A673 (cell line): ENCODE results near the gene APBA1. TPM values are rescaled to one million over a fixed set of nuclear protein-coding genes. Genes with fewer than 3 reads are reported as not detected.

Experiments
- Bru-seq: library from RNA; stranded (reverse); fragments of 400-500 nt; gene quantifications from one replicate; lab custom pipeline; 2021; lab: Mats Ljungman, UMichigan
- BruChase-seq, 2 experiments: library from RNA; stranded (reverse); fragments of 400-500 nt; gene quantifications; one replicate each; lab custom pipeline; 2021; lab: Mats Ljungman, UMichigan
- BruUV-seq: library from RNA; stranded (reverse); fragments of 400-500 nt; replicated peaks from 2 replicates; lab custom pipeline; 2021; lab: Mats Ljungman, UMichigan
- CTCF ChIA-PET: fragments of 300-600 bp; sonication (Branson Sonifier 250); formaldehyde crosslinking; loops from one replicate; lab custom pipeline; 2022; ENCODE audit warnings: antibody characterized with exemption; lab: Charles Lee
- POLR2A ChIA-PET: fragments of 300-600 bp; sonication (Branson Sonifier 250); formaldehyde crosslinking; loops from one replicate; lab custom pipeline; 2022; ENCODE audit warnings: antibody characterized with exemption; ENCODE audit not compliant: low non-redundant PET; lab: Charles Lee
- DNase-seq: peaks from one replicate; pipeline ENCODE4 v3.0.0-alpha.2; 2015; ENCODE audit warnings: low spot score
- H3K27ac ChIP-seq: fragments of 200-600 bp; sonication (generic); 2 replicates; pipeline ENCODE4 v1.5.1; 2016; ENCODE audit warnings: mixed run types, low read depth, mild to moderate bottlenecking, mixed read lengths, antibody characterized with exemption, low read length; ENCODE audit not compliant: poor library complexity, severe bottlenecking
- H3K27me3 ChIP-seq: fragments of 200-600 bp; sonication (generic); replicated peaks from 2 replicates; pipeline ENCODE4 v1.6.1; 2017; ENCODE audit warnings: mixed run types, low read depth, mild to moderate bottlenecking, mixed read lengths, antibody characterized with exemption, low read length; ENCODE audit not compliant: insufficient read depth, poor library complexity
- H3K36me3 ChIP-seq: fragments of 200-600 bp; sonication (generic); 2 replicates; pipeline ENCODE4 v1.6.1; 2016; ENCODE audit warnings: mixed run types, mild to moderate bottlenecking, mixed read lengths, antibody characterized with exemption, low read length; ENCODE audit not compliant: insufficient read depth, poor library complexity, severe bottlenecking
- H3K4me1 ChIP-seq: fragments of 200-600 bp; sonication (generic); 2 replicates; pipeline ENCODE4 v1.6.1; 2017; ENCODE audit warnings: mixed run types, mild to moderate bottlenecking, mixed read lengths, antibody characterized with exemption, low read length; ENCODE audit not compliant: insufficient read depth, poor library complexity, severe bottlenecking
- H3K4me3 ChIP-seq: fragments of 200-600 bp; sonication (generic); 2 replicates; pipeline ENCODE4 v1.5.1; 2016; ENCODE audit warnings: low read depth, mixed run types, mild to moderate bottlenecking, mixed read lengths, low read length; ENCODE audit not compliant: poor library complexity, severe bottlenecking
- H3K9me3 ChIP-seq: fragments of 200-600 bp; sonication (generic); 2 replicates; pipeline ENCODE4 v1.6.1; 2016; ENCODE audit warnings: mixed run types, low read depth, mild to moderate bottlenecking, mixed read lengths, antibody characterized with exemption, low read length; ENCODE audit not compliant: poor library complexity, severe bottlenecking
- CTCF ChIP-seq: fragments of 300-800, 200-600 bp; sonication (generic); conservative IDR thresholded peaks from 2 replicates; pipeline ENCODE4 v1.5.1; 2017; ENCODE audit warnings: low read depth, mild to moderate bottlenecking, antibody characterized with exemption, low read length, moderate library complexity, mixed read lengths
- EZH2 ChIP-seq: fragments of 200-600 bp; sonication (generic); IDR thresholded peaks from 2 replicates; pipeline ENCODE4 v1.6.1; 2017; ENCODE audit warnings: borderline replicate concordance, low read depth, mild to moderate bottlenecking, mixed read lengths, antibody characterized with exemption, low read length; ENCODE audit not compliant: poor library complexity, severe bottlenecking
- intact Hi-C: fragments of 100-400 bp; cut with micrococcal nuclease; formaldehyde crosslinking; loops from one replicate; pipeline ENCODE4 v1.10.0; 2022; ENCODE audit not compliant: unreplicated experiment
- long read RNA-seq: library from polyadenylated mRNA; stranded (forward); transcript quantifications from one replicate; pipeline ENCODE4 v2.0.0, GENCODE V29; 2022
- total RNA-seq: library from RNA; stranded (reverse); gene quantifications from 2 replicates; pipeline ENCODE4 v1.2.3, GENCODE V29; 2021

APBA1 gene
- 0.13 and 0.15 TPM in 2 replicates for total RNA-seq
- Bru-seq, nascent RNA: percentile 19 among the genes with signal in this experiment
- percentile 24 among the genes with signal in this experiment for BruChase-seq, experiment 1, labeled RNA remaining after a 2-hour chase
- BruChase-seq, experiment 2, labeled RNA remaining after a 6-hour chase: percentile 25 among the genes with signal in this experiment
- long read RNA-seq: 0 reads

- CTCF ChIA-PET: interaction anchor here (0.9 to 1.4 kb wide), 3 partner anchors 131 to 250 kb away, joined by 3 to 6 read pairs (median 4); no protein-coding TSS in a partner anchor
- Histone ChIP-seq H3K4me3 (peak within 1 kb of the TSS; percentile 54), H3K9me3 (no peaks in the 10 kb centered on the region), H3K27ac (no peak within 1 kb of the TSS), H3K27me3 (peaks cover 46% of the 10 kb centered on the region), H3K4me1 (peaks cover 6% of the 10 kb centered on the region), H3K36me3 (no peaks in the 10 kb centered on the region)
- TF ChIP-seq CTCF (0 out of 2 replicates have a peak, but pooled peaks have one; percentile 12), EZH2 (no peak)
- POLR2A ChIA-PET: interaction anchor here (0.6 kb wide), 1 partner anchor 143 kb away, joined by 12 read pairs; no protein-coding TSS in a partner anchor
- DNase-seq: peak; percentile 56
- intact Hi-C loops: loop anchor here (2.0 to 10.0 kb wide), 6 partner anchors 85 to 250 kb away; no protein-coding TSS in a partner anchor
- BruUV-seq: no TSS peak
Measured at GRCh38 chr9:69671879-69672595, at the start of gene APBA1. Gene APBA1 (minus strand): TSS chr9:69672371.

- Histone ChIP-seq H3K4me1 (no peaks in the 10 kb centered on the region), H3K27ac (no peak overlapping the region), H3K9me3 (no peaks in the 10 kb centered on the region), H3K36me3 (peaks cover 8% of the 10 kb centered on the region), H3K4me3 (no peak overlapping the region), H3K27me3 (no peaks in the 10 kb centered on the region)
- ChIA-PET CTCF (no interaction called here), POLR2A (no interaction called here)
- DNase-seq: no peak
- intact Hi-C loops: no loop called here
- no TSS peak for BruUV-seq
- TF ChIP-seq EZH2 (no peak), CTCF (no peak)
Measured at GRCh38 chr9:69719983-69720382, 47.8 kb upstream of the APBA1 start.

GRCh38 chr9:69719367-69719766 lies 47.2 kb upstream of the APBA1 start:
- no peaks in the 10 kb centered on the region for H3K9me3 ChIP-seq
- DNase-seq: peak; percentile 11
- ChIA-PET CTCF (no interaction called here), POLR2A (no interaction called here)
- H3K4me1 ChIP-seq: no peaks in the 10 kb centered on the region
- intact Hi-C loops: no loop called here
- H3K36me3 ChIP-seq: peaks cover 8% of the 10 kb centered on the region
- H3K27me3 ChIP-seq: no peaks in the 10 kb centered on the region
- no peak overlapping the region for H3K4me3 ChIP-seq
- H3K27ac ChIP-seq: no peak overlapping the region
- no peak for TF ChIP-seq EZH2
- no peak for TF ChIP-seq CTCF
- BruUV-seq: no TSS peak
